ENCODE results near the gene MTTP. TPM values are rescaled to one million over a fixed set of nuclear protein-coding genes. Genes with fewer than 3 reads are reported as not detected.

The MTTP gene
- total RNA-seq, 3 donors from 2014 or later (not counting 1 experiment from before 2014, with no cell fraction given): not detected

DNA sequence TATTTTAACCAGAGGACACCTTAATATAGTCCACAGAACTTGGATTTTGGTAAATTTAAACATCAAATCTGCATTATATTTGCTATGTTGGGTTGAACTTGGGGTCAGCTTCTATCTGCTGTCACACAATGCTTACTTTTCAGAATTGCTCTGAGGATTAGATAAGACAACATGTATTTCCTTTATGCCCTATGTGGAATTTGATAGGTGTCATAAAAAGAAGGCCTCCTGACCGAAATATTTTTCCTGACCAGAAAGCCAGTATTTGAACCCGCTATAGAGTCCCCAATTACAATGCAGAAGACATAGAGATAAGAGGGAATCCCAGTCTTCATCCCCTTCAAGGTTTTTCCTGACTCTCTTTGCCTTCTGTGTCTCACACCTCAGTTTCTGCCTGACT, 4.1 kb downstream of the MTTP start:
- Histone ChIP-seq H3K27ac (ENCODE audit: low read length) (no peak overlapping the region), H3K4me1 (ENCODE audit: control insufficient read depth, insufficient read depth, low read length) (no peaks in the 10 kb centered on the region), H3K9me3 (ENCODE audit: control insufficient read depth, insufficient read depth, low read length) (no peaks in the 10 kb centered on the region), H3K27me3 (ENCODE audit: control insufficient read depth, insufficient read depth, low read length) (peaks cover 11% of the 10 kb centered on the region), H3K36me3 (ENCODE audit: control insufficient read depth, insufficient read depth, low read length) (no peaks in the 10 kb centered on the region), H3K4me3 (ENCODE audit: low read length) (no peak overlapping the region)
- intact Hi-C loops (cut with micrococcal nuclease): no loop called here
- no peak for DNase-seq
- ATAC-seq: no peak
- no peak for TF ChIP-seq CTCF (IDR thresholded peaks at IDR 0.05)
- H3K4me3 Mint-ChIP-seq: no peak overlapping the region
- no peaks in the 10 kb centered on the region for H3K9me3 Mint-ChIP-seq
- 86% methylated on average over 2 of the region's 2 CpGs for WGBS (ENCODE audit: insufficient coverage)
- H3K4me1 Mint-ChIP-seq: no peaks in the 10 kb centered on the region
- peaks cover 19 to 66% of the 10 kb centered on the region in 2 donors for H3K27me3 Mint-ChIP-seq (ENCODE audit: low read depth in 2 of 2)
- H3K27ac Mint-ChIP-seq: no peak overlapping the region
- H3K36me3 Mint-ChIP-seq: no peaks in the 10 kb centered on the region

GRCh38 chr4:99585516-99585915, 10.9 kb downstream of the MTTP start:
- peaks cover 13 to 59% of the 10 kb centered on the region in 2 donors for H3K27me3 Mint-ChIP-seq (ENCODE audit: low read depth in 2 of 2)
- intact Hi-C loops (cut with micrococcal nuclease): no loop called here
- ATAC-seq (no peak), DNase-seq (no peak)
- no peak for TF ChIP-seq CTCF (IDR thresholded peaks at IDR 0.05)
- Histone ChIP-seq H3K9me3 (ENCODE audit: control insufficient read depth, insufficient read depth, low read length) (no peaks in the 10 kb centered on the region), H3K4me3 (ENCODE audit: low read length) (no peak overlapping the region), H3K4me1 (ENCODE audit: control insufficient read depth, insufficient read depth, low read length) (no peaks in the 10 kb centered on the region), H3K27ac (ENCODE audit: low read length) (no peak overlapping the region), H3K27me3 (ENCODE audit: control insufficient read depth, insufficient read depth, low read length) (peaks cover 9% of the 10 kb centered on the region), H3K36me3 (ENCODE audit: control insufficient read depth, insufficient read depth, low read length) (no peaks in the 10 kb centered on the region)
- no peaks in the 10 kb centered on the region for H3K9me3 Mint-ChIP-seq
- H3K4me3 Mint-ChIP-seq: no peak overlapping the region
- H3K4me1 Mint-ChIP-seq: no peaks in the 10 kb centered on the region
- no peak overlapping the region for H3K27ac Mint-ChIP-seq
- WGBS (ENCODE audit: insufficient coverage): no CpG with 5 or more reads among the region's 1 CpG
- H3K36me3 Mint-ChIP-seq: no peaks in the 10 kb centered on the region

- H3K4me1 Mint-ChIP-seq: no peaks in the 10 kb centered on the region
- Histone ChIP-seq H3K36me3 (ENCODE audit: control insufficient read depth, insufficient read depth, low read length) (no peaks in the 10 kb centered on the region), H3K27ac (ENCODE audit: low read length) (no peak overlapping the region), H3K4me1 (ENCODE audit: control insufficient read depth, insufficient read depth, low read length) (no peaks in the 10 kb centered on the region), H3K9me3 (ENCODE audit: control insufficient read depth, insufficient read depth, low read length) (no peaks in the 10 kb centered on the region), H3K27me3 (ENCODE audit: control insufficient read depth, insufficient read depth, low read length) (peaks cover 9% of the 10 kb centered on the region), H3K4me3 (ENCODE audit: low read length) (no peak overlapping the region)
- H3K9me3 Mint-ChIP-seq: no peaks in the 10 kb centered on the region
- no peak for ATAC-seq
- intact Hi-C loops (cut with micrococcal nuclease): no loop called here
- no peaks in the 10 kb centered on the region for H3K36me3 Mint-ChIP-seq
- peaks cover 12 to 52% of the 10 kb centered on the region in 2 donors for H3K27me3 Mint-ChIP-seq (ENCODE audit: low read depth in 2 of 2)
- H3K4me3 Mint-ChIP-seq: no peak overlapping the region
- no peak overlapping the region for H3K27ac Mint-ChIP-seq
- no peak for TF ChIP-seq CTCF (IDR thresholded peaks at IDR 0.05)
- no peak for DNase-seq
- WGBS (ENCODE audit: insufficient coverage): 42% methylated on average over 2 of the region's 2 CpGs
These were observed 11.7 kb downstream of the MTTP start for GRCh38 chr4:99586322-99586721.

GRCh38 chr4:99586797-99587196, 12.2 kb downstream of the MTTP start:
- intact Hi-C loops (cut with micrococcal nuclease): no loop called here
- ATAC-seq (no peak), DNase-seq (no peak)
- 45% methylated on average over 1 of the region's 1 CpG for WGBS (ENCODE audit: insufficient coverage)
- no peaks in the 10 kb centered on the region for H3K4me1 Mint-ChIP-seq
- no peaks in the 10 kb centered on the region for H3K36me3 Mint-ChIP-seq
- no peak for TF ChIP-seq CTCF (IDR thresholded peaks at IDR 0.05)
- peaks cover 8 to 47% of the 10 kb centered on the region in 2 donors for H3K27me3 Mint-ChIP-seq (ENCODE audit: low read depth in 2 of 2)
- no peak overlapping the region for H3K27ac Mint-ChIP-seq
- Histone ChIP-seq H3K4me3 (ENCODE audit: low read length) (no peak overlapping the region), H3K4me1 (ENCODE audit: control insufficient read depth, insufficient read depth, low read length) (no peaks in the 10 kb centered on the region), H3K36me3 (ENCODE audit: control insufficient read depth, insufficient read depth, low read length) (no peaks in the 10 kb centered on the region), H3K27me3 (ENCODE audit: control insufficient read depth, insufficient read depth, low read length) (peaks cover 9% of the 10 kb centered on the region), H3K27ac (ENCODE audit: low read length) (no peak overlapping the region), H3K9me3 (ENCODE audit: control insufficient read depth, insufficient read depth, low read length) (no peaks in the 10 kb centered on the region)
- no peaks in the 10 kb centered on the region for H3K9me3 Mint-ChIP-seq
- H3K4me3 Mint-ChIP-seq: no peak overlapping the region

Data from natural killer cell (primary cell).